LoVo (cell line): ENCODE results near the gene MAP4K2.

ENCODE experiments used
- DNase-seq: peaks from one replicate; pipeline ENCODE4 v3.0.0-alpha.2; 2016; ENCODE audit warnings: low spot score

MAP4K2 gene

DNA sequence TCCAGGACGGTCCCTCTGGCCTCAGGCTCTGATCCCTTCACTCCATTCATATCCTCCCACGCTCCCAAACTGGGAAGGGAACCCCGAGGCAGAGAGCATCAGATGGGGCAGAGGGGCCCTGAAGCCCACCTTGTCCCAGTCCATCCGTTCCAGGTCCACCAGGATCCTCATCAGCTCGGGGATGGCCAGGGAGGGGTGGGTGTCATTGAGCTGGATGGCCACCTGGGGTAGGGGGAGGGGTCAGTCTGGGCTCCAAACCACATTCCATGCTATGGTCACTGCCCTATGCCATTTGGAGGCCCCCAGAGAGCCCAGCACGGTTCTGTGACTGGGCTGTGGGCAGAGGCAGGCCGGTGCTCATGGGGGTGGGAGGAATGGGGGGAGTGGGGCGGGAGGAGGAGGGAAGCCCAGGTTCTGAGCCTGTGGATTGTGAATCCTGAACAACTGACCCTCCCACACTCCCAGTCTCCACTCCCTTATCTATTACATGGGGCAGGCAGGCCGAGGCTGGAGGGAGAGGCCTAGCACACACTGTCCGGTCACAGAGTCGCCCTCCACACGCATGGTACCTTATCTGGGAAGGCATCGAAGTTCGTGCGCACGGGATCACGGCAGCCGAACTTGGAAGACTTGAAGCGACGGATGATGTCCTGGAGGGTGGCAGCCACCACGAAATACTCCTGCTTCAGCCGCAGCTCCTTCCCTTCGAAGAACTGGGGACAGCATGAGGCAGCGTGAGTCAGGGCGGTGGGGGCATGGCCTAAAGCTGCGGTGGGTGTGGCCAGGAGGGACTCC, 48.7 kb downstream of the MAP4K2 start:
- no peak for DNase-seq

DNA sequence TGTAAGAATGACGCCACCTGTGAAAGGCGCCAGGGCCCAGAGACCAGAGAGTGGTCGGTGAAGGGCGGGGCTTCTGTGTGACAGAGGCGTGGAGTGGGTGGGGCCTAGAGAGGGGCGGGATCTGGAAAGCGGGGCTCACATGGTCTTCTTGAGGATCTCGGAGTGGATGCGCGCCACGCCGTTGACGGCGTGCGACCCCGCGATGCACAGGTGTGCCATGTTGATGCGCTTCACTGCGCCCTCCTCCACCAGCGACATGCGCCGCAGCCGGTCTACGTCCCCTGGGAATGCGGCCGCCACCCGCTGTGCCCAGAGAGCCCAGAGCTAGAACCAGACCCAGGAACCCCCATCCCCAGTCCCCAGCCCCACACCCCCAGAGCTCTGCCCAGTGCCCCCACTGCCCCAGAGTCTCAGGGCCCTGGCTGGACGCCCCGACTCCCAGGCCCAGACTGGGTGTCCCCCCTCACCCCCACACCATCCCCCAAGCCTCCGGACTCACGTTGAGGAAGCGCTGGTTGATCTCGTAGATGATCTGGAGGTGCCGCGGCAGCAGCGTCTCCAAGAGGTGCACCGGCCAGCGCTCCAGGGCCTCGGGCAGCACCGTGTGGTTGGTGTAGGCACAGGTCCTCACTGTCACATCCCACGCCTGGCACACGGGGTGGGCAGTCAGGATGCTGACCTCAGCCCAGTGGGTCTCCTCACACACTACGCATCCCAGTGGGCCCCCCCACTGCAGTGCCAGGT, 49.5 kb downstream of the MAP4K2 start:
- DNase-seq: no peak

DNA sequence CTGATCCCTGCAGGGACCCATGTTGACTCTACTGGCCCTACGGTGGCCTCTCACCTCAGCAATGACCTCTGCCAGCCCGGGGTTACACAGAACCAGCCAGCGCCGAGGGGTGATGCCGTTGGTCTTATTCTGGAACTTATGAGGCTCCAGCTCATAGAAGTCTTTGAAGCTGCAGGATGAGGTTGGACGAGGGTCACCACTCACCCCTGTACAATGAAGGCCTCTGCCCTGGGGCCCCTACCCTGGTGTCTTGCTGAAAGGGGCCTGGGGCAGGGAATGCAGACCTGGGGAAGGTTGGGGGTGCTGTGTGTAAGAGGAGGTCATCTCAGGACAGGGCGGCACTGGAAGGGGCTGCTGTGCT, 50.0 kb downstream of the MAP4K2 start:
- DNase-seq: no peak

DNA sequence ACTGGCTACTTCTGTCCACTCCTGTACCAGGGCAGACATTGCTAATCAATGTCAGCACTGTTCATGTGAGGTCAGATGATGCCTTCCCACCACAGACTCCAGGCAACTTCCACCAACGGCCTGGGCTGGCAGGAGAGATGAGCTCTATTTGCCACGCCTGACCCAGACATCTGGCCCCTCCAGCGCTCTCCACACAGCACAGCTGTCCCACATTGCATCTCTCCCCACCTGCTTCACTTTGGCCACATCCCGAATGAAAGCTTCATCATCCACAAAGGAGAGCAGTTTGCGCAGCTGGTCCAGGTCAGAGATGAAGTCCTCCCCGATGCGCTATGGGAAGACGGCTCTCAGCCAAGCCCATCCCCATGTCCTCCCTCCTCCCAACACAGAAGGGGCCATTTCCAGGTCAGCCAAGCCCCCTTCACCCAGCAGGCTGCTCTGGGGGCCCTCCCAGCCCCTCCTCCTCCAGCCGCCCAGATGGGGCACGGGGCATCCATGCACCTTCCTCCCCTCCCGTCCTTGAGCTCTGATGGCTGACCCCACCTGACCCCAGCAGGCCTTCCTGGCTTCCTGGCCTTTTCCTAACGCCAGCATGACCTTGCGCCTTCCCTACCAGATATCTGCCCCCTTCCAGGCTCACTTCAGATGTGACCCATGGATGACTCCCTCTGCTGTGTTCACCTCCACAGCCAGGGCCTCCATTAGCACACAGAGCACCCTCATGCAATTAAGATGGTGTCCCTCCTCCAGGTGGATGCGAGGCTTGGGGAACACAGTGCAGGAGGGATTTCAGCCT, 50.6 kb downstream of the MAP4K2 start:
- DNase-seq: no peak

DNA sequence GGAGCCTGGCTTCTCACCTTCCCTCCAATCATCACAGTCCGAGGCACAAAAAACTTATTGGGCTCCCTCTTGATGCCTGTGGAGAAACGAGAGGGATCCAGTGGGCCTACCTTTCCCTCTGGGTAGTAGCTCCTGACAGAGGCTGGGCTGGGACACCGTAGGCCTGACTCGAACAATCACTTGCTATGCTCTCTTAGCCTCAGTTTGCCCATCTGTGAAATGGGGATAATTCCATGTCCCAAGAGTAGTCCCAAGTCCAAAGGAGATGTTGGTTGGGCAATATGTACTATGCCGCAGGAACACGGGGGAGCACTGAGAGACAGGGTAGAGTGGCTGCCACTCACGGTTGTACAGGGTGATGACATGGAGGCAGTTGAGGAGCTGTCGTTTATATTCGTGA, 51.4 kb downstream of the MAP4K2 start:
- no peak for DNase-seq

DNA sequence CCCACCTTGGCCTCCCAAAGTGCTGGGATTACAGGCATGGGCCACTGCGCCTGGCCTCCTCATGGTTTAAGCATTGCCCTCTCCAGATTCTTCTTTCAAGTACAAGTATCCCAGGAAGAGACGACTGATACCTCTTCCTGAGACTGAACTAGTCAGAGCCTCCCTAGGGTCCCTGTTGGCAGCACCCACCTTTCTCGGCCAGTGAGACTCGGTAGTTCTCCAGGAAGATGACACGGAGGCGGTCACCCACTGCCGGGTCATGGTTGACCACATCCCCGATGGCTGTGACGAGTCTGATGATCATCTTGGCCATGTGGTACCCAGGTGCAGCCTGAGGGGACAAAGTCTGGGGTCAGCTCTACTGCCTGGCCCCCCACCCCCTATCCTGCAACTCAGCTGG, 51.9 kb downstream of the MAP4K2 start:
- no peak for DNase-seq

DNA sequence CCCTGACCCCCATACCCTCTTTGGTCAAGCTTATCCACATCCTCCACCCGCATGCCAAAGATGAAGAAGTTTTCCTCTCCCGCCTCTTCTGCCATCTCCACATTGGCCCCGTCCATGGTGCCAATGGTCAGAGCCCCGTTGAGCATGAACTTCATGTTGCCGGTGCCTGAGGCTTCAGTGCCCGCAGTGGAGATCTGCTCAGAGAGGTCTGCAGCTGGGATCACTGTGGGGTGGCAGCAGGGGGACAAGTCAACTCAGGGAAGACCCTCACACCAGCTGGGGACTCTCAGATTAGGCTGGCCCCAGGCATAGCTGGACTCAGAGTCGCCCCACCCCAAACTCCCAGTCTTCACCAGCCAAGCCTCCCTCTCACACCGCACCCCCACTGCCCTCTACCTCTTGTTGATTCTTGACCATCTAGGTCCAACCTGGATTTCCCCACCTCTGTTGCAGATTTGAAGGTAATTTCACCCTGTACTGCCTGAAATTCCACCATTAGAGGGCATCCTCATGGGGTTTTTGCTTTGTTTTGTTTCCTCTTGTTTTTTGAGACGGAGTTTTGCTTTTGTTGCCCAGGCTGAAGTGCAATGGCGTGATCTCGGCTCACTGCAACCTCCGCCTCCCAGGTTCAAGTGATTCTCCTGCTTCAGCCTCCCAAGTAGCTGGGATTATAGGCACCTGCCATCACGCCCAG, 52.5 kb downstream of the MAP4K2 start:
- no peak for DNase-seq

DNA sequence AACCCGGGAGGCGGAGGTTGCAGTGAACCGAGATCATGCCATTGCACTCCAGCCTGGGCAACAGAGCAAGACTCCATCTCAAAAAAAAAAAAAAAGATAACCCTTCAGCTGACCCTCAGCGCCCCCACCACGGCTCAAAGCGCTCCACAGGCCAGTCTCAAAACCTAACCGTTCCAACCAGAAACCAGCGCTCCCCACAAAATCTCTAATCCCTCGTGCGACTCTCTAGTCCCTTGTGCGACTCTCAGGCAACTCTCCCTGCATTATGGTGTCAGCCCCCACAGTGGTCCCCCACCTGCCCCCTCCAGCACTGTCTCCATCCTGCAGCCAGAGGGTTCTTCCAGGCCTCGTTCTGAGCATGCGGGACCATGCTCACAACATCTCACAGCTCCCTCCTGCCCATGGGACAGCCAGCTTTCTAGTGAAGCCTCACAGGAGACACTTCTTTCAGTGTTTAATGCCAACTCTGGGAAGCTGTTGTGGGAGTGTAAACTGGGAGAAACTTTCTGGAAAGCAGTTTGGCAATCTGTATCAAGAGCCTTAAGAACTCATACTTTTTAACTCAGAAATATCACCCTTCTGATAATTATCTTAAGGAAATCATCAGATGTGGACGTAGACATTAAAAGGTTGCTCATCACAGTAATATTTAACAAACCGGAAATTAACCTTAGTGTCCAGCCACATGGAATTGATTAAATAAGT, 54.9 kb downstream of the MAP4K2 start:
- DNase-seq: no peak

DNA sequence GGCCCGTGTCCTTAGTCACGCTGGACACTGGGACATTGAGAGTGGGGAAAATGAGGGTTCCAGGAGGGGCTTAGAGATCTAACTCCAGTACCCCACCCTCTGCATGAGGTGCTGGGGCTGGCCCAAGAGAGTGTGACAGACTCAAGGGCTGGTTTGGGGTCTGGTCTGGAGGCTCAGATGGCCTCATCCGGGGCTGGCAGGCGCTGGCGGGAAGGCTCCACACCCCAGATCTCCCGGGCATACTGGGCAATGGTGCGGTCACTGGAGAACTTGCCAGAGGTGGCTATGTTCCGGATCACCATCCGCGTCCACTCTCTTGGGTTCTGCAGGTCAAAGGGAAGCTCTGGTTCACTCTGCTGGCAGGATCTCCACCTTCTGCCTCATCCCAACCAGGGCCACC, 56.5 kb downstream of the MAP4K2 start:
- DNase-seq: no peak

DNA sequence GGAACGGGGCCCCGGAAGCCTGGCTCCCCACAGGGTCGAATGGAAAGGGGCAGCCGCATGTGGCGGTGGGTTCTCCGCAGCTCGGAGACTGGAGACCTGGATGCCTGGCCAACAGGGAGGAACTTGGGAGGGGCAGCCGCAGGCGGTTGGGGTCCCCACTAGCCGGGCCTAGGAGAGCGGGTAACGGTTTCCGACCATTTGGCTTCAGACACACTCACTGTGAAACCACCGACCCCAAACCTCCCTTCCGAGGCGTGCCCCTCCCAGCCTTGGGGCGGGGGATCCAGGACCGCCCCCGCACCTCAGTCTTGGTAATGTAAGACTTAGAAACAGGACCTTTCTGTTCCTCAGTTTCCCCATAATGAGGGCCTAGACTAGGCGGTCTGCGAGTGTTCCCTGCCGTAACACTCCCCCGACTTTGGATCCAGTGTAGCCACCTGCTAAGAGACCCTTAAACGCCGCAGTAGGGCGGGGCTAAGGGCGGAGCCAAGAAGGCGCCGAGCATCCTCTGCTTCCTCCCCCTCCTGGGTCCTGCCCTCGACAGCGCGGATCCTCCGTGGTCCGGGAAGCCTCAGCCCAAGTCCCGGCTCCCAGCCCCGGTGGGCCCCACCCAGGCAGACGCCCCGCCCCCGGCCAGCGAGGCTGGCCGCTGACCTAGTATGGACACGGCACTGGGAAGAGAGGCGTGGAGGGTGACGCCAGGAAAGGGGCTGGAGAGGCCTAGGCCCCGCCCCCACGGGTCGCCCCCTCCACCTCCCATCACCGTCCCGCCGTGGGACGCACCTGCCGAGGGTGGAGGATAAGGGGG, 57.3 kb downstream of the MAP4K2 start:
- no peak for DNase-seq

DNA sequence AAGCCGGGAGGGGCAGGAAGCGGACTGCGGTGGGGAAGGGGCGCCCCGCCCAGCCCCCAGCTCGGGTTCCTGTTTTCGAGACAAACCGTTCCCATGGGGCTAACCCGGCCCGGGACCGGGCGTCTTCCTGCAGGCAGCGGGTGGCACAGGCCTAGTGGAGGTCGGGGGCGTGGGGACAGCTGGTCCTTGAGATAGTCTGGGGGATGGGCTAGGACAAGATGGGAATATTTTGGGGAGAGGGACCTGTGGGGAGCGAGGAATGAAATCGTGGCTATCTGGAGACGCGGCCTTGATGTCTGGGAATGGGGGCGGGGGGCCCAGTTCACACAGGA, 57.9 kb downstream of the MAP4K2 start:
- no peak for DNase-seq

DNA sequence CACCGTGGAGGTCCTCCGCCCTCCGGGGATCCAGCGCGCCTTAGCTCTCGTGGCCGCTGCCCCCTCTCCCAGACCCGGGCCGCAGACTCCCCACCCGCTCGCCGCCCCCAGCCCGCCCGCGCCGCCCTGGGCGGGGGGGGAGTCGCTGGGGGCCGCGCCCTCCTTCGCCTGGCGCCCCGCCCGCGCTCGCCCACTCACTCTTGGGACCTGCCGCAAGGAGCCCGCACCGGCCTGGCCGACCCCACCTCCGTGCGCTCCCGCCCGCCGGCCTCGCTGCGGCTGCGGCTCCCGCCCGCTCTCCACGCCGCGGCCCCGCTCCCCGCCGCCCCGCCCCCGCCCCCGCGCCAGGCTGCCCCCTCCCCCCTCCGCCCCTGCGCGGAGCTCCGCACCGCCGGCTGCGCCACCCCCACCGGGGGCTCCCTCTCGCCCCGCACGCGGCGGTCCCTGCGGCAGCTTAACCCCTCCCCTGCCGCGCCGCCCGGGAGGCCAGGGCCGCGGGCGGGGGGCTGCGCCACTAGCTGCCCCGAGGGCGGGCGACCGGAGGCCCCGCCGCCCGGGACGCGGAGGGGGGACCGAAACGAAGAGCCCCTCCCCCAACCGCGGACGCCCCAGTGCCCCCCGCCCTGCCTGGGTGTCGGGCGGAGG, 58.3 kb downstream of the MAP4K2 start:
- no peak for DNase-seq

DNA sequence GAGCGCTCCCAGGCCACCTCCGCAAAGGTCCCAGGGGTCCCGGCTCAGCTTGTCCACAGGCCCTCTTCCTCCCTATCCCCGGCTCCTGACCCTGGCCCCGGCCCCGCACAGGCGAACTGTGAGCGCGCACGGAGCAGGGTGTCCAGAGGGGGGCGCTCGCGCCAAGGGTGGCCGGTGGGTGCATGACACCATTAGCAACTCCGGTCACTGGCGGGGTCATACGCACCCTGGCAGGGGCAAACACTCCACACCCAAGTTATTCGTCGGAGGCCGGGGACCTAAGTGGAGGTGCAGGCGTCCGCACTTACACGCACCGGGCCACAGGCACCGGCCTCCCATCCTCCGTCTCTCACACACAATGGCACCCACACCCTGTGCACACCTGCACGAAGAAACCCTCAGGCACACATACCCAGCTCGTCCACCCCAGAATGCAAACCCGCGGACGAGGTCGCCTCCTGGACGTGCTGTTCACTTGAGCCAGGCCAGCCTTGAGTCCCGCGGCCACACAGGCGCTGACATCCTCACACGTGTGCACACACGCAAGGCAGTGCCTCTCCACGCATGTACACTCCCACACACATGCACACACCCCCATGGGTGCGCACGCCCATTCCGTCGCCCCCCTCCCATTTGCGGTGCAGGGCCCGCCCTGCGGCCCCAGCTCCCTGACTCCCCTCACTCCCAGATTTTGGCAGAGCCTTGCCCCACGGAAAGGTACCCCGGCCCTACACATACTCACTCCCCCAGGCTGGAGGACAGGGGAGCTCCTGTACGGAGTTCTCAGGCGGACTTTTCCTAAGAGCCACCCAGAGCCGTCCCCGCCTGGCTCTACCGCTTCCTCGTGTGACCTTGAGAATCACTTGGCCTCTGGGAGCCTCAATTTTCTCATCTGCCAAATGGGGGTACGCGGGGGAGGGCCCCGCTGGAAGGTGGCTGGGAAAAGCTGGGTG, 59.1 kb downstream of the MAP4K2 start, which contains the start of gene RASGRP2:
Gene RASGRP2, minus strand, starts transcription at position 552 of the 953 bp plus-strand sequence. CDS start 1,276 bp downstream, outside the sequence.
- DNase-seq: no peak

DNA sequence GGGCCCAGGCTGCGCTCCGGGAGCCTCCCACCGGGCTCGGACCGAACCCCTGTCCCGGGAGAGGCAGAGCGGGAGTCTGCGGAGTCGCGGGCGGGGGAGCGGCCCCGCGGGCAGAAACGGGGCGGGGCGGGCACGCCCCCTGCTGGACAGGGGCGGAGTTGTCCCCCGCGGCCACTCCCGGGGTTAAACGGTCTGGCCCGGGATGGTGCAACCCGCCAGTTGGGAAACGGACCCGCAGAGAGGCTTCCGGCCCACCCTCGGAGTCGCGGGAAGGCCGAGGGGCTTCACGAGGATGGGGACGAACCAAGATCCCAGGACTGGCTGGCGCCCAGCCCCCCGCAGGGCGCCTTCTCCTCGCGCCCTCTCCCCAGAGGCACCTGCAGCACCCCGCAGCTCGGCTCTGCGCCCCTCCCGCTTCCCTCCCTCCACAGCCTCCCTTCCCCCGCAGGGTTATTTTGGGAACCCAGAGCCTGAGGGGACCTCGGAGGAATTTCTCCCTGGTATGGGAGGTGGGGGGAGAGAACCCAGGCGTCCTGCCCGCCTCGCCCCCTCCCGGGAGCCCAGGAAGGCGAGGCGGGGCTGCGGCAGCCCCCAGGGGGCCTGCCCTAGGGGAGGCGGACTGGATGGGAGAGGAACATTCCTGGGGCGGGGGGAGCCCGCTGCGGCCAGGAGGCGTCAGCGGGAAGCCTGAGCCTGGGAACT, 60.0 kb downstream of the MAP4K2 start:
- peak; percentile 69 for DNase-seq

DNA sequence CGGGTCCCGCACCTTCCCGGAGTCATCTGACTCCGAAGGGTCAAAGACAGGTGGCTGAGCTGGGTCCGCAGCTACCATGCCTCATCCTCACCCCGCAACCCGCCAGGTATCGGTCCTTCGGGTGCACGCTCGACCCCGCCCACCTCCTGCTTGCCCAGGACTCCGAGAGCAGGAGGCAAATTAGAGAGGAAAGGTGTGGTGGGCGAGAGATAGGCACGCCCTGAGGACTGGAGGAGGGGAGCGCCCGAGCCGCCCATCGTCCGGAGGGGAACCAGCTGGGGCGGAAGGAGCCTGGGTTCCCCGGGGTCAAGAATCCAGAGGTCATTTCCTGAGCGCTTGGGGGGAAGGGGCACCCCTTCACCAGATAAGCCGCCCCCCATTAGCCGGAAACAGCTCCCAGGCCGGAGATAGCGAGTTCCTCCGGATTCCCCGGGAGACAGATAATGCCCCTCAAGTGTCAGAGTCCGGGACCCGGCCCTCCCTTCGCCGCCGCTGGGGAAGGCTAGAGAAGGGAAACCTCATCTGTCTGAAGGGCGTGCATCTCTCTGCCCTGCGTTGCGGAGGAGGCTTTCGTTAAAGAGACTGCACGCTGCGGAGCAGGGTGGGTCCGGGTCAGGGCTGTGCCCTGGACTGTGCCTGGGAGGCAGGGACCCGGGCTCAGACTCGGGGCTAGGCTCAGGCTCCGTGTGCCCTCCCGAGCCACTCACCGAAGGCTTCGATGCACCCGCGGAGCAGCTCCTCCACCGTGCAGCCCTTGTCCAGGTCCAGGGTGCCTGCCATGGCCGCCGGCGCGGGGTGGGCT, 60.7 kb downstream of the MAP4K2 start:
- DNase-seq: no peak

DNA sequence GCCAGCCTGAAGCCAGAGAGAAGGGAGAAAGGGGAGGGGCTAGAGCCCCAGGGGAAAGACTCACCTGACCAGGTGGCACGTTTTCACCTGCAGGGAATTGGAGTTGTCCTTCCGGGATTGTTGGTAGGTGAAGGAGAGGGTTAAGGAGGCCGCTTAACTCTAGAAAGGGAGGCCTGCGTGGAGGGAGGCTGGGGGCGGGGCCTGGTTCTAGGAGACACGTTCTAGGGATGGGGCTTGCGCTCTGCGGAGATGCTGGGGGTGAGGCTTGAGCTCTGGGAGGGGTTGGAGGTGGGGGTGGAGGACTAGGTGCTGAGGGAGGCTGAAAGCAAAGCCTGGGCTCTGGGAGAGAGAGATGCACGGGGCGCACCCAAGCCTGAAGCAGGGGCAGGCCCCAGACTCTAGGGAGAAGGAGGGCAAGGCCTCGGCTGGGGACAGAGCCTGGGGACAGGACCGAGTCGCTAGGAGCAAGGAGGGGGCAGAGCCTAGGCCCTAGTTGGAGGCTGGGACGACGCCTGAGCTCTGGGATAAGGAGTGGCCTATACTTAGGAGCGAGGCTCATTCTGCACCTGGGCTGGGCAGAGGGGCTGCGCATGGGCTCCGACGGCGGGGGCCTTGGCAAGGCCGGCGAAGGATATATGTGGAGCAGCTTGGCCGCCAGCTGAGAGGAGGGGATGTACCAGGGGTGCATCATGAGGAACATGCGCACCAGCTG, 61.5 kb downstream of the MAP4K2 start:
- DNase-seq: no peak

DNA sequence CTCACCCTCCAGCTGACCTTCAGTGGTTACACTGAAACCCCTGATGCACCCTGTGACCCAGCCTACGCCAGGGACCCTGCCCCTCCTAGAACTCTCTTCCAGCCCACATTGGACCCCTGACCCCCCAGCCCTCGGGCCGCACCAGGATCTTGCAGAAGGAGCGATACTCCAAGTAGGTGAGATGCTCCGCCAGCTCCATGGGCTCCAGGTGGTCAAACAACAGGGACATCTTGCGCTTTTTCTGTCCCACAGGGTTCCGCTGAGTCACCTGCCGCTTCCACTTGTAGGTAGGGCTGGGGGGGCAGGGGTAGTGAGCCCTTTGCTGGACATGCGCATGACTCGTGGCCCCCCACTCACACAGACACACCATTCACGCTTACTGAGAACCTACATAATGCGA, 63.1 kb downstream of the MAP4K2 start:
- no peak for DNase-seq
